Activated CD4-positive, CD25-positive, alpha-beta regulatory T cell treated with anti-CD3 and anti-CD28 coated beads, Interleukin-2, amount 50 U/mL, for 72 hours (primary cell): ENCODE results near the gene HOATZ.
A peak's percentile ranks its signal among the peaks of the same experiment; 100 is the strongest.

Source experiments
- DNase-seq: peaks from one replicate; pipeline ENCODE4 v3.0.0; 2021

The HOATZ gene

DNA sequence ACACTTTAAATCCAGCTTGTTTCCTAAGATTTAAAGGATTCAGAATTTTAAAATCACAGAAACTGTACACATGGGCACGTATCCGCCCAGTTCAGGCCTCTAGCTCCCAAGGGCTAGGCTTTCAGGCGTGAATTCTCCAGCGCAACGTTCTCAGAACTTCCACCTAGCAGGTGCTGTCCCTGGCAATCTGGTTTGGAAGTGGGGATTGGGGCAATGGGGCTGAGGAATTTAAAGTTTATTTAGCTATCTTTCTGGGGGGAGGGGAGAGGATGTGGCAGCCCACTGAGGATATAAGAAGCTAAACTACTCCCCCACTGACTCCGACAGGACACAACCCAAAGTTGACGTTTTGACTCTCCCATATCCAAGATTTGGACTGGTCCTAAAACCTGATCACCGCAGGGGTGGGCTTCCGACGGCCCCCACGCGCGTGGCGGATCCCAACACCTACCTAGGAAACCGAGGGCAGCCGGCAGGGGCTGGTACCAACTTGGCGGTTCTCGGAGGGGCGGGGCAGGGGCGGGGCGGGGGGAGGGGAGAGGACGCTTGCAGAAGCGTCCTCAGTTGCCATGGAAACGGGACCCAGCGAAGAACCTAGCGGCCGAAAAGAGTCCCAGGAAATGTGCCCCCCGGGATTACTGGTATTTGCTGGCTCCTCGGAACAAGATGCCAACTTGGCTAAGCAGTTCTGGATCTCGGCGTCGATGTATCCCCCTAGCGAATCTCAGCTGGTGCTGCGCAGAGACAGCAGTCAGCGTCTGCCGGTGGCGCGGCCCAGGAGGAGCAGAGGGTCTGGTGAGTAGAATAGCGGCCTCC lies at the start of gene HOATZ:
TSS of gene HOATZ (plus strand) at position 563 of the 816 bp plus-strand sequence. CDS start at position 570, 7 bp downstream.
- DNase-seq, result no peak

DNA sequence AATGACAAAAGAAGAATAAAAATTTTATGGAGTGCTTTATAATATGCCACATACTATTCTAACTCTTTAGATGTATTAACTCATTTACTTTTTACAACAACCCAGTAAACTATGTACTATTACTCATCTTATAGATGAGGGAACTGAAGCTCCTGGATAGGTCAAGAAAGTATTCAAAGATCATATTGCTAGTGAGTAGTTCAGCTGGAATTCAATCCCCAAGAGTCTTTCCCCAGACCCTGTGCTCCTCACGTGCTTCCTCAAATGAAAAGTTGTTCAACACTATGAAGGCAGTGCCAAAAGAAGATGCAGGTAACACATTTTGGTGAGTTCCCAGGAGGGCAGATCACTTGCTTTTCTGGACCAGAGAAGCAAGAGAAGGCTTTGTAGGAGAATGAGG lies 49.2 kb upstream of the HOATZ start:
- DNase-seq, result no peak

DNA sequence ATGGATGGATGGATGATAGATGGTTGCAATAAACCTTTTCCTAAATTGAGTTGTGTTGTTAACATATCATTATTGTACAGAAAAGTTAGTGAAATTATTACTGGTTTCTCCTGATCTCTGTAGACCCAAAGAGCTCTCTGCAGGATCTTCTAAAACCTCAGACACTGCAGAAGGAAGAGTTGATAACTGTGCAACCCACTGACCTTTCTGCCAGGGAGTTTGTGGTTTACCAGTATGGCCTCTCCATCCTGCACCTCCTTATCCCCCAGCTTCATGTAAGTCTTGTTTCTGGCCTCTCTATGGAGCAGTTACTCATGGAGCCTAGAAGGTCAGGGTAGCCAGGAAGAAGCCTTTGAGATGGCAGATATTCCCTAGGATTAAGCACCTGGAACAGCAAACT lies 48.0 kb upstream of the HOATZ start:
- DNase-seq, result no peak

DNA sequence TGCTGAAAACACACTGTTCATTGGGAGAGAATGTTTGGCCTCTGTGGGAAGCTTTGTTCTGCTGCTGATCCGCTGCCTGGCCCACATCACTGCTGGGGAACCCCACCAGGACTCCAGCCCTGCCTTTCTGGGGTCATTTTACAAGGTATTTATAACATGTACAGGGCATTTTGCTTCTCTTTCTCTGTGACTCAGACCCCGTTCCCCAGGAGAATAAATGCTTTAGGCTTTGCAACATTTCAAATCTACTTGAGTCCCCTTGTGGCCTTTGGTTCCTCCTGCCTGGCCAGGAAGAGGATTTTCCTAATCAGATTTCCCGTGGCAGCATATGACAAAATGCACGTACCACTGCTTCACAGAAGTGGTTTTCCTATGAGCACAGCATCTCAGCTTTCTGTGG lies 45.4 kb upstream of the HOATZ start:
- no peak for DNase-seq

DNA sequence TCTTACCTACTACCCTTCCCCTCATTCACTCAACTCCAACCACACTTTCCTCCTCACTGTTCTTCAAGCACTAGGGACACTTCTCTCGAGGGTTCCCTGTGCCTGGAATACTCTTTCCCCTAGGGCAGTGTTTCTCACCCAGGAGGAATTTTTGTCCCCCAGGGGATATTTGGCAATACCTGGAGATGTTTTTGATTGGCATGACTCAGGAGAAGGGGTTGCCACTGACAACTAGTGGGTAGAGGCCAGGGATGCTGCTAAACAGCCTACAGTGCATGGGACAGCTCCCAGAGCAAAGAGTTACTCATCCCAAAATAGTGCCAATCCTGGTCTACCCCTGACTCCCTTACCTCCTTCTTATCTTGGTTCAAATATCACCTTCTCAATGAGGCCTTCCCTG lies 42.4 kb upstream of the HOATZ start:
- no peak for DNase-seq

DNA sequence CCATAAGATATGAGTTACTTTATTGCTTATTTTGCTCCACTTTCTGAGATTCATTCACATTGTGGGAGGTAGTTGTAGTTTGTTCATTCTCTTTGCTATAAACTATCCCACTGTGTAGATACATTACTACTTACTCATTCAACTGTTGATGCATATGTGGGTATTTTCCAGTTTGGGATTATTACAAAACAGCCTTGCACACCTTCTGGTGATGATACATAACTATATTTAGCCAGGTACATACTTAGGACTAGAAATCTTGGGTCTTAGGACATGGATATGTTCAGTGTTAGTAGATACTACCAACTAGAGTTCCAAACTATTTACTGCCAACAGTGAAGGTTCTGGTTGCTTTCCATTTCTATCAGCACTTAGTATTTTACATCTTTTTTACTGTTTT lies 40.1 kb upstream of the HOATZ start:
- DNase-seq, result no peak

DNA sequence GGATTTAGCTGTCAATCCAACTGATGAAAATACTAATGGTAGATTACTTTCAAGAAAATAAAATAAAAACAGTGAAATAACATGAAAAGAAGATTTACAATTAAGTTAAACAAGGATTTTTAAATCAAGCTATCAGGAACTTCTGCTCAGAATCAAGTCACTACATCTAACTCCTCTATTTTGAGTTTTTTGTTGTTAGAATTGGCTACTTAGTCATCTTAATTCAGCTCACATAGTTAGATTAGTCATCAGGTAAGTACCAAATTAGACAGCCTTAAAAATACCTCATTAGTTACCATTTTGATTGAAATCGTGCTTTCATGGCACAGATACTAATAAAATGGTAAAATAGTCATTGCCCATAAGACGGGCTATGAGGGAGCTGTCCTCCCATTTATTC lies 38.2 kb upstream of the HOATZ start:
- DNase-seq, result no peak

DNA sequence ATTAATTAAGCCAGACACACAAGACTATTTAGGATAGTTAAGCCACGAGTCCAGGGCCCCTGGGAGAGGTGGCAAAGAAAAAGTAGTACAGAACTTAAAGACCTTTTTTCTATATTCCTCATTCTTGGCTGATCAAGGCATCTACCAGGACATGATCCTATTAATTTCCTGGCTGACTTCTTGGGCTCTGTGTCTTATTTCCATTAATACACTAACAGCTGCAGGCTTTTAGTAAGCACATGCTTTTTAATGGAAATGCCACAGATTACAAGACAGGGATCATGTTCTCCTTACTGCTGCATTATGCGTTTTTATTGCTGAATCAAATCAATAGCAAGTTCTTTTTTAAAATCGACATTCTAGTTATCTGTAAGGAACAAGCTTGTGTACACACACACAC lies 37.6 kb upstream of the HOATZ start:
- no peak for DNase-seq

DNA sequence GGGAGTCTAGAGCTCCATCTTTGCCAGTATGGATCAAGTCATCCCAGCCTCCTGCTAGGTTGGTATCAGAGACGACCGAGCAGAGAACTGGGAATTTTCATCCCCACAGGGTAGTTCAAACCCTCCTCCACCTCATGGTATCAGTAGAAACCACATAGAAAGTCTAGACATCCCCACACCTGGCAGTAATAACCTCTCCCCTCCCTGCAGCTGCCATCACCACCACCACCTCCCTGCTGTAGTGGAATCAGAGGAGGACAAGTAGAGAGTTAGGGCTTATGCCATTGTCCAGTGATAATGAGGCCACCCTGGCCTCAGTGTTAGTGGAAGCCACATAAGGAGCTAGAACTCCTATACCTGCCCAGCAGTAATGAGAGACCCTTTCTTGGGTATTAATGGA lies 36.7 kb upstream of the HOATZ start:
- no peak for DNase-seq

DNA sequence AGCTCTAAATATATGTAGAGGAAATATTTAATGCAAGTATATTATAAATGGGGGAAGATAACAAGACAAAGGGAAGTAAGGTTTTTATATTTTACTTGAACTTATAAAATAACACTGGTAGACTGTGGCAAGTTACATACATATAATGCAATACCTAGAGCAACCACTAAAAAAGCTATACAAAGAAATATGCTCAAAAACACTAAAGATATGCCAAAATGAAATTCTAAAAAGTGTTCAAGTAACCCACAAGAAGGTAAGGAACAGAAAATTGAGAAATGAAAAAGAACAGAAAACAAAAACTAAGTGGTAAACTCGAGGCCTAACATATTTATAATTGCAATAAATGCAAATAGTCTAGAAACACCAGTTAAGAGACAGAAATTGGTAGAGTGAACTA lies 34.9 kb upstream of the HOATZ start:
- DNase-seq, result no peak

DNA sequence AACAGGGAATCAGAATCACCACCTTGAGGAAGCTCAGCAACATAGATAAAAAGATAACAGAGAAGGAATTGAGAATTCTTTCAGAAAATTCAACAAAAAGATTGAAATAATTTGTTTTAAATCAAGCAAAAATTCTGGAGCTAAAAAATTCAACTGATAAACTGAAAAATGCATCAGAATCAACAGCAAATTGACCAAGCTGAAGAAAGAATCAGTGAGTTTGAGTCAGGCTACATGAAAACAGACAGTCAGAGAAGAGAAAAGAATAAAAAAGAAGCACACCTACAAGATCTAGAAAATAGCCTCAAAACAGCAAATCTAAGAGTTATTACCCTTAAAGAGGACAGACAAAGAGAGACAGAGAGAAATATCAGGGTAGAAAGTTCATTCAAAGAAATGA lies 31.1 kb upstream of the HOATZ start:
- DNase-seq, result no peak

DNA sequence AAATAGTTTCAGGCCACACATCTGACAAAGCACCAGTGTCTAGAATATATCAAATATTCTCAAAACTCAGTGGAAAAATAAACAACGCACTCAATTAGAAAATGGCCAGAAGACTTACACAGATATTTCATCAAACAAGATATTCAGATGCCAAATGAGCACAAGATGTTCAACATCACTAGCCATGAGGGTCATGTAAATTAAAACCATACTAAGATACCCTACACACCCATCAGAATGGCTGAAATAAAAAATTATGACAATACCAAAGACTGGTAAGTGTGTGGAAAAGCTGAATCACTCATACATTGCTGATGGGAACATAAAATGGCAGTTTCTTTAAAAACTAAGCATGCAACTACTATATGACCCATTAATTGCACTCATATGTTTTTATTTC lies 24.1 kb upstream of the HOATZ start:
- DNase-seq, result no peak

DNA sequence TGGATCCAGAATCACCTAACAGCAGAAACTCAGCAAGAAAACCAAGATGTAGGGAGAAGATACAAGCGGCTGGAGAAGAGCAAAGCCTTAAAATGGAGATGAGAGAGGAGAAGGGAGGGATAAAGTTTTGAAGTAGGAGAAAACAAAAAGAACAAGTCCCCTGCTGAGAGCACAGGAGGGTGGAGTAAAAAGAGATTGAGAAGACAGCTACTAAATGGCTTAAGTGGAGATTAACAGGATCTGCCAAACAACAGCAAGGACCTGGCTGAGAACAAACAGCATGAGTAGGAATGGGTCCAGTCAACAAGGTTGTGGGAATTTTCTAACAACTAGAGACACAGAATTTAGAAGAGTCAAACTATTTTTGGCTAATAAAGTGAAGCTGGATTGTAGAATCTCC lies 20.5 kb upstream of the HOATZ start:
- DNase-seq, result no peak

DNA sequence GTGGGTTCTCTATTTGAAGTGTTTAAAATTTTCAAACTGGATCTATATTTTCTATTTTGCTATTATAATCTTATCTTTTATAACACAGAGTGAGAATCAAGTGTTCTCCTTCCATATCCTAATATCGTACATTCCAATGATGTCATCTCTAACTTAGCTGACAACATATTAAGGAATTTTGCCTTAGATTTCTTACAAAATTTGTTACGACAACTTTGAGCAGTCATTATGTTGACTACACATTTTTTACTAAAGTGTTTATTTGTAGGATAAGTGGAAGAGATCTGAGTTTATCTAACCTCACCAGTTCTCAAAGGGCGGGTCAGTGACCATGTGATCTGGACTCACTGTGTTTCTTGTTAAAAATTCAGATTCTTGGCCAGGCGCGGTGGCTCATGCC lies 15.1 kb upstream of the HOATZ start:
- DNase-seq, result no peak

DNA sequence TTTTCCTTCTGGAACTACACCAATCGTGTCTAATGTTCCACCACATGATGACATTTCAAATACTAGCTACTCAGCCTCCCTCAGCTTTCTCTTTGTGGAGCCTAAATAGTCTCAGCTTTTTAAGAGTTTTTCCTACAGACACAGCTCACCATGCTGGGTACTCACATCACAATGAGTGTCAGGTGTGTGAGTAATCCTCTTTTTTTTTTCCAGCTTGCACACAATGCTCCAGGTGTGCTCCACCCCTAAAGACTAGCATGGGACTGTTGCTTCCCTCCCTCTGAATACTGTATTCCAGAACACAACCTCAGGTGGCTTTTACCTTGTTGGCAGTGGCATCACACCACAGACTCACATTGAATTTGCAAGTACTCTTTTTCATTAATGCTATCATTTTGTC lies 14.1 kb upstream of the HOATZ start:
- DNase-seq, result no peak

DNA sequence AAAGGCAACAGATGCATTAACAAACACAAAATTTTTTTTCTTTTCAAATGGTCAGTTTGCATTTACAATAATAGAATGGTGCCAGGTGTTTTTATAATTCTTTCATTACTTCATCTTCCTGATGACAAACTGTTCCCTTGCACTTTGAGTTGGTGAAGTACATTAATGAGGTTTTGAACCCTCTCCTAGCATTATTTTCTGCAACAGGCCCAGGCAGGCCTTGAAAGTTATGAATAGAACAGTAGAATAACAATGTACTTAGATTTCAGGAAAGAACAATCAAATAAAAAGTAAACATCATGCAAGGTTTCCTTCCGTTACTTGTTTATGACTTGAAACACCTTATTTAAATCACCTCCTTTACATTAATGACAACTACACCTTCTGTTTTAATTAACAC lies 12.0 kb upstream of the HOATZ start:
- no peak for DNase-seq

DNA sequence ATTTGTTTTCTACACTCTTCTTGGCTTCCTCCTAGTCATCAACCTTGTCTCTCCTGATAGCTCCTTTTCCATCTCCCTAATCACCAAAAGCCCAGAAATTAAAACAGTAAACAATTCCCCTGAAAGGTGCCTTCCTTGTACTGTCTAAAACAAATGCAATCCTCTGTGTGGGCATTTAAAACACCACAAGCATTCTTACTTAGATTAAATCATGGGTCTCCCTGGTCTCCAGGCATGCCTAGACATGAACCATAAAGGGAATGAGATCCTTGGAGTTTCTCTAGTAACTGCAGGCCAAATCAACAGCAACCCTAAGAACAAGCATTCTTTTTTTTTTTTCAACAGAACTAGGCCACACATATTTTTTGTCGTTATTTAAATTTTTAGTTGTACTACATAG lies 4.3 kb upstream of the HOATZ start:
- no peak for DNase-seq

DNA sequence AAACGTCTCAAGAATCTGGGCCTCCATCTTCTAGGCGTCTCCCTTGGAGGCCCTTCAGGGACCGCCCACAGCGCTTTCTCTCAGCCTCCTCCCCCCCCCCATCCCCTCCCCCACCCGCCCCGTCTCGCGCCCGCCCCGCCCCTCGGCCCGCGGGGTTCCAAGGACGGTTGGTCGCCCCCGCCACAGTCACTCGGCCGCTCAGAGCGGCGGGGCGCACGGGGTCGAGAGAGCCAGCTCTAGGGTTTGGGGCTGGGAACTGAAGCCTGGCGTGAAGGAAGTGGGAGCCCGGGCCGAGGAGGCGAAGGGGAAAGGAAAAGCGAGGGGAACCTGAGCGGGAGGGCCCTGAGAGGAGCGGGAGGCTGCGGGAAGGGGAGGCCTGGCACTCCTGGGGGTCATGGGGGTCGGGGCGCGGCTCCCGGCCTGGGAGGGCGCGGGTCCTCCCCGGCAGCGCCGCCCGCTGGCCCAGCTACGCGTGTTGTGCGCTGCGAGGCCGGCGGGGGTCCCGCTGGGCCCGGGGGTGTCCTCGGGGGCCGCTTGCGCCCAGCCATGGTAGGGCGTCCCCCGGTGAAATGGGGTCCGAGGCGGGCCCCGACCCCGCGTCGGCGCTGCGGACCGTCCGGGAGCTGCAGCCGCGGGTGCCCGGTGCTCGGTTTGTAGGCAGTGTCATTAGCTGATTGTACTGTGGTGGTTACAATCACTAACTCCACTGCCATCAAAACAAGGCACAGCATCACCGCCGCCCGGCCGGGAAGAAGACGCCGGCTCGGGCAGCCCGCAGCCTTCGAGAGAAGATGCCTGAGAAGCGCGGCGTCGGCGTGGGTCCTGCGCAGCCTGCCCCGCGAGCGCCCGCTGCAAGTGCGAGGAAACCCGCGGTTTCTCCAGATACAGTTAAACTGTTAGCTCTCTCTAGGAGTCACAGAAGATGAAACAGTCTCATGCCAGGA lies 2.0 kb upstream of the HOATZ start, which contains the start of gene BTG4:
TSS of gene BTG4 (minus strand) at position 91 of the 944 bp plus-strand sequence. CDS start 13,610 bp downstream, outside the sequence.
- peak; percentile 43 for DNase-seq

DNA sequence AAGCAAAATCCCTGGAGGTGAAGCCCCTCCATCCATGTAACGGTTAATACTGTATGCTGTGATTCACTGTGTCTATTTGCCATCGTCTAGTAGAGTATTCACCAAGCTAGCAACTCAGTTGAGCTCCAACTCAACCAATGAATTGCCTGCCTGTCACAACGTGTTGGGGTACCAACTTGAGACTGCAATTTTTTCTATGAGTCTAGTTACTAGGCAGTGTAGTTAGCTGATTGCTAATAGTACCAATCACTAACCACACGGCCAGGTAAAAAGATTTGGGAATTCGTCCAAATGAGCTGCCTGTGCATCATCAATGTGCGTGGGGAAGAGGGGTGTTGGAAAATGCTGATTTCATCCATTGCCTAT lies 1.4 kb upstream of the HOATZ start:
- DNase-seq, result no peak

DNA sequence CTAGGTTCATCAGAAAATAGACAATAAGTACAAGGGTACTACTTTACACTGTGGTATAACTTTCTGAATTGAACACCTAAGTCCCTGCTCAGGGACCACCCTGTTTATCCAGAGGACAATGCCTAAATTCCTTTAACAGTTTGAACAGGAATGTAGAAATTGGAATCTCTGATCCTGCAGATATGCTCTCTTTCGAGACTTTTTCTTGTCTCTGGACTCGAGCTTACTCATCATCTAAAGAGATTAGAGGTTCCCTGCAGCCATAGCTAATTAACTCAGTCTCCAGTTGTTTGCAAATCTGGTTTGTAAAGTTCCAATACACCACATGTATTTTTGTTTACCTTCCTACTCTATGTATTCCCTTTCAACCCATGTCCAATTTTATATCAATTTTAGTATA lies 1.0 kb downstream of the HOATZ start:
- DNase-seq, result no peak

DNA sequence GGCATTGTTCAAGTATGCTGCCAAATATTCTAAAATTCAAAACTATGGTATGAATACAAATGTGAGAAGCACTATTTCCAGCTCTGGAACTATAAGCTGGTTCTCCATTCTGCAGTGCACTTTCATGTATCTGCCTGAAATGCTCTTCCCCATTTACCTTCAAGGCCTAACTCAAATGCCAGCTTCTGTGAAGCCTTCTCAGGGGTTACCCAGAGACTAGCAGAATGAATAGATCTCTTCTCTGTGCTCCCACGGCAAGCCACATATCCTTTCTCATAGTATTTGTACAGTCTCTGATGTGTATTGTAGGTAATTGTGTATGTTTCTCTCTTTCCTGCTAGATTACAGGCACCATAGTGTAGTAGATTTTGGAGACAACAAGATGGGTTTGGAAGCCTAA lies 4.1 kb downstream of the HOATZ start:
- DNase-seq, result no peak

DNA sequence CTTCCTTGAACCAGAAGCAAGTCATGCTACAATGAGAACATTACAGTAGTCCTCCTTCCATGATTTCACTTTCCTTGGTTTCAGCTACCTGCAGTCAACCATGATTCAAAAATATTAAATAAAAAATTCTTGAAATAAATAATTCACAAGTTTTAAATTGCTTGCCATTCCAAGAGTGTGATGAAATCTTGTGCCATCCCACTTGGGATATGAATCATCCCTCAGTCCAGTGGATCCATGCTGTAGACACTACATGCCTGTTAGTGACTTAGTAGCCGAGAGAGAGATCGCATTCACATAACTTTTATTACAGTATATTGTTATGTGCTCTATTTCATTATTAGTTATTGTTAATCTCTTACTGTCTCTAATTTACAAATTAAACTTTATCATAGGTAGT lies 6.0 kb downstream of the HOATZ start:
- no peak for DNase-seq

DNA sequence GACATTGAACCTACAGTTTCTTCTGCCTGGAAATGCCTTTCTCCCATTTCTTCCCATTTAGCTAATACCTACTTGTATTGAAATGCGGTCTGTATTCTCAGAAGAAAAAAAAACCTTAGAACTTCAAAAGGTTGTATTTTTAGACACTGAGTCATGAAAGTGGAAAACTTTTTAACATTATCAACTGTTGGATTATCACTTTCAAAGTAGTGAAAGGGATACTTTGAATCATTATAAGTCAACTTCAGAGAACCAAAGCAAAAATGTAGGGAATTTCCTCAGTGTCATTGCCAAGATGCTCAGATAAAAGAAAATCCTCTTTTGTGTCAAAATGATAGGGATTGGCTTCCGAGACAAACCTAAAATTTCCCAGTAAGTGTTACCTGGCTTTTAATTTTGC lies 6.6 kb downstream of the HOATZ start:
- no peak for DNase-seq

DNA sequence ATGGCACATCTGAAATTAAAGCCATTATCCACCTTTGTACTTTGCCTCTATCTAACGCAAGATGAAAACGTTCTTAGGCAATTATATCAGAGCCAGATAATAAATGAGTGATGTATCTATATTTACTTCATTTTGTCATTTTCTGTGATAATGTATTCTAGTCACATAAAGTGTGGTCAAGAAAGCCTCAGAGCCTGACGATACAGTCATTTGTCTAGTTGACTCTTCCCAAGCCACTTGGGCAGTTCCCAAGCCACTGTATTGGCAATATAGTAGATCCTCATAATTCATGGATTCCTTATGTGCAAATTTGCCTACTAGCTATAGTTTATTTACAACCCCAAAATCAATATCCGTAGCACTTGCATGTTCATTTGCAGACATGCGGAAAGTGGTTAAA lies 7.8 kb downstream of the HOATZ start:
- DNase-seq, result no peak
